Loucy (cell line): Measurements from ENCODE around the gene OR10A5.
"Not testable (repeated sequence)": the region's sequence is repeated elsewhere in the genome, so short reads cannot be mapped to it uniquely, and the experiment has no call there.

Experiments
- H2AFZ ChIP-seq: fragments of 200-600 bp; sonication (generic); 2 replicates; pipeline ENCODE4 v1.6.0; 2016; ENCODE audit warnings: antibody characterized with exemption, mild to moderate bottlenecking, low read length, moderate library complexity
- H3F3A ChIP-seq: fragments of 200-600 bp; 2 replicates; pipeline ENCODE4 v1.6.0; 2016; ENCODE audit warnings: antibody characterized with exemption, low read depth, mild to moderate bottlenecking
- H3K27me3 ChIP-seq: fragments of 200-600 bp; sonication (generic); 2 replicates; pipeline ENCODE4 v1.6.1; 2014; ENCODE audit warnings: low read length, mild to moderate bottlenecking; ENCODE audit not compliant: insufficient read depth, poor library complexity, severe bottlenecking
- H3K36me3 ChIP-seq: fragments of 200-600 bp; sonication (generic); 2 replicates; pipeline ENCODE4 v1.6.1; 2016; ENCODE audit warnings: low read length; ENCODE audit not compliant: insufficient read depth
- H3K4me1 ChIP-seq: fragments of 200-600 bp; sonication (generic); 2 replicates; pipeline ENCODE4 v1.5.1; 2014; ENCODE audit warnings: low read length, mild to moderate bottlenecking; ENCODE audit not compliant: insufficient read depth, poor library complexity, severe bottlenecking
- H3K4me2 ChIP-seq: fragments of 200-600 bp; sonication (generic); 2 replicates; pipeline ENCODE4 v1.6.0; 2014; ENCODE audit warnings: antibody characterized with exemption, low read length, low read depth, mild to moderate bottlenecking; ENCODE audit not compliant: poor library complexity, severe bottlenecking
- H3K4me3 ChIP-seq: fragments of 200-600 bp; sonication (generic); 2 replicates; pipeline ENCODE4 v1.5.1; 2014; ENCODE audit warnings: low read length, mild to moderate bottlenecking, mixed read lengths; ENCODE audit not compliant: poor library complexity, severe bottlenecking
- H3K79me2 ChIP-seq: fragments of 200-600 bp; sonication (generic); 2 replicates; pipeline ENCODE4 v1.6.1; 2014; ENCODE audit warnings: low read length; ENCODE audit not compliant: insufficient read depth
- H3K9ac ChIP-seq: fragments of 200-600 bp; sonication (generic); 2 replicates; pipeline ENCODE4 v1.6.0; 2014; ENCODE audit warnings: mild to moderate bottlenecking, low read depth, low read length, moderate library complexity; ENCODE audit not compliant: poor library complexity, severe bottlenecking
- H3K9me2 ChIP-seq: fragments of 200-600 bp; sonication (generic); replicated peaks from 2 replicates; pipeline ENCODE4 v1.6.1; 2016; ENCODE audit warnings: low read depth, low read length, mixed read lengths
- H3K9me3 ChIP-seq: fragments of 200-600 bp; sonication (generic); 2 replicates; pipeline ENCODE4 v1.6.1; 2014; ENCODE audit warnings: mild to moderate bottlenecking, antibody characterized with exemption, low read length, low read depth; ENCODE audit not compliant: insufficient read depth
- H4K20me1 ChIP-seq: fragments of 200-600 bp; sonication (generic); 2 replicates; pipeline ENCODE4 v1.6.0; 2014; ENCODE audit warnings: antibody characterized with exemption, low read length, mild to moderate bottlenecking; ENCODE audit not compliant: insufficient read depth, poor library complexity, severe bottlenecking
- EZH2phosphoT487 ChIP-seq: fragments of 200-600 bp; IDR thresholded peaks from 2 replicates; pipeline ENCODE4 v1.6.1; 2018; ENCODE audit warnings: antibody characterized with exemption, mild to moderate bottlenecking, moderate library complexity, borderline replicate concordance
- TF ChIP-seq, protein P1 (sequence below): fragments of 200-600 bp; sonication (generic); conservative IDR thresholded peaks from 2 replicates; pipeline ENCODE4 v1.5.1; 2014; ENCODE audit warnings: mild to moderate bottlenecking, antibody characterized with exemption, low read length

OR10A5 gene

DNA sequence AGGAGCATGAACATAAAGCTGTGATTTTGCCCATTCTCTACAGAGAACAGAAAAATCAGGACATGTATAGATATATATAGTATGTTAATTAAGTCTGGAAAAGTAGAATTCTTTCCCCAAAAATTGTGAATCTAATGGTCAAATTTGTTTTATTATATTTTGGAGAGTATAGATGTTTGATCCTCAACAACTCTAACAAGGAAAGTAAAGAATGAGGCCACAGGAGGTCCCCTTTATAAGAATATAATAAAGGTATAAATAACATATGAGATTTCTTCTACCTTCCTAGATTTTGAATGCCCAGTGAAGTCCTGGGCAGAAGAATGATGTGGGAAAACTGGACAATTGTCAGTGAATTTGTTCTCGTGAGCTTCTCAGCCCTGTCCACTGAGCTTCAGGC is 30.8 kb downstream of the OR10A5 start, which contains the start of gene OR10A4:
TSS of gene OR10A4 (plus strand) at position 301 of the 400 bp plus-strand sequence. CDS start at position 324, 23 bp downstream.
- Histone ChIP-seq H3K9me3 (no peaks in the 10 kb centered on the region), H3K4me2 (no peak within 1 kb of the TSS), H2AFZ (no peak within 1 kb of the TSS), H4K20me1 (no peaks in the 10 kb centered on the region), H3K79me2 (no peaks in the 10 kb centered on the region), H3K4me3 (no peak within 1 kb of the TSS), H3K9ac (no peak within 1 kb of the TSS), H3K4me1 (no peaks in the 10 kb centered on the region), H3K9me2 (no peaks in the 10 kb centered on the region), H3F3A (no peaks in the 10 kb centered on the region), H3K27me3 (no peaks in the 10 kb centered on the region), H3K36me3 (no peaks in the 10 kb centered on the region)
- TF ChIP-seq, protein P1, sequence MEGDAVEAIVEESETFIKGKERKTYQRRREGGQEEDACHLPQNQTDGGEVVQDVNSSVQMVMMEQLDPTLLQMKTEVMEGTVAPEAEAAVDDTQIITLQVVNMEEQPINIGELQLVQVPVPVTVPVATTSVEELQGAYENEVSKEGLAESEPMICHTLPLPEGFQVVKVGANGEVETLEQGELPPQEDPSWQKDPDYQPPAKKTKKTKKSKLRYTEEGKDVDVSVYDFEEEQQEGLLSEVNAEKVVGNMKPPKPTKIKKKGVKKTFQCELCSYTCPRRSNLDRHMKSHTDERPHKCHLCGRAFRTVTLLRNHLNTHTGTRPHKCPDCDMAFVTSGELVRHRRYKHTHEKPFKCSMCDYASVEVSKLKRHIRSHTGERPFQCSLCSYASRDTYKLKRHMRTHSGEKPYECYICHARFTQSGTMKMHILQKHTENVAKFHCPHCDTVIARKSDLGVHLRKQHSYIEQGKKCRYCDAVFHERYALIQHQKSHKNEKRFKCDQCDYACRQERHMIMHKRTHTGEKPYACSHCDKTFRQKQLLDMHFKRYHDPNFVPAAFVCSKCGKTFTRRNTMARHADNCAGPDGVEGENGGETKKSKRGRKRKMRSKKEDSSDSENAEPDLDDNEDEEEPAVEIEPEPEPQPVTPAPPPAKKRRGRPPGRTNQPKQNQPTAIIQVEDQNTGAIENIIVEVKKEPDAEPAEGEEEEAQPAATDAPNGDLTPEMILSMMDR: no peak
- TF ChIP-seq EZH2phosphoT487: no peak

DNA sequence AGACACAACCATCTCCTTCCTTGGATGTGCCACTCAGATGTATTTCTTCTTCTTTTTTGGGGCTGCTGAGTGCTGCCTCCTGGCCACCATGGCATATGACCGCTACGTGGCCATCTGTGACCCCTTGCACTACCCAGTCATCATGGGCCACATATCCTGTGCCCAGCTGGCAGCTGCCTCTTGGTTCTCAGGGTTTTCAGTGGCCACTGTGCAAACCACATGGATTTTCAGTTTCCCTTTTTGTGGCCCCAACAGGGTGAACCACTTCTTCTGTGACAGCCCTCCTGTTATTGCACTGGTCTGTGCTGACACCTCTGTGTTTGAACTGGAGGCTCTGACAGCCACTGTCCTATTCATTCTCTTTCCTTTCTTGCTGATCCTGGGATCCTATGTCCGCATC is 31.4 kb downstream of the OR10A5 start:
- H4K20me1 ChIP-seq: no peaks in the 10 kb centered on the region
- H3K4me1 ChIP-seq: no peaks in the 10 kb centered on the region
- no peaks in the 10 kb centered on the region for H3K79me2 ChIP-seq
- H3K36me3 ChIP-seq: no peaks in the 10 kb centered on the region
- H2AFZ ChIP-seq: no peak overlapping the region
- H3K9ac ChIP-seq: no peak overlapping the region
- no peaks in the 10 kb centered on the region for H3F3A ChIP-seq
- H3K4me3 ChIP-seq: no peak overlapping the region
- no peak for TF ChIP-seq EZH2phosphoT487
- TF ChIP-seq, protein P1: no peak
- no peaks in the 10 kb centered on the region for H3K9me3 ChIP-seq
- no peak overlapping the region for H3K4me2 ChIP-seq
- no peaks in the 10 kb centered on the region for H3K27me3 ChIP-seq
- H3K9me2 ChIP-seq: no peaks in the 10 kb centered on the region

DNA sequence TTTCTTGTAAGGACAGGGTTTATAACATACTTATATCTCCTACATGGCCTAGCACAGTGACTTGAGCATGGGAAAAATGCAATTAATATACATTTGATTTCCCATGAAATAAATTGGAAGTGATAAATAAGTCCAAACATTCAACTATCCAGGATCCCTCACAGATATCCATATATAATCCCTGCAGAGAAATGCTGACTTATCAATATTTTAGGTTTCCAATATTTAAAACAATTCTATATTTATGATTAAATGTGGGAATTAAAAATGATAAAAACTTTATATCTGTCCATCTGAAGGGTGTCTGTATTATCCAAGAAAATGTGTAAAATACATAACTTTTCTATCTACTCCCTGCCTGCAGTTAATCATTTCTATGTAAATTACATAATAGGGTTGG is 37.3 kb downstream of the OR10A5 start:
- H3K9me3 ChIP-seq: no peaks in the 10 kb centered on the region
- no peaks in the 10 kb centered on the region for H3K9me2 ChIP-seq
- no peak overlapping the region for H2AFZ ChIP-seq
- H3K4me3 ChIP-seq: no peak overlapping the region
- H3F3A ChIP-seq: no peaks in the 10 kb centered on the region
- H3K4me2 ChIP-seq: no peak overlapping the region
- H3K36me3 ChIP-seq: no peaks in the 10 kb centered on the region
- no peak overlapping the region for H3K9ac ChIP-seq
- H4K20me1 ChIP-seq: no peaks in the 10 kb centered on the region
- H3K27me3 ChIP-seq: no peaks in the 10 kb centered on the region
- H3K4me1 ChIP-seq: no peaks in the 10 kb centered on the region
- no peaks in the 10 kb centered on the region for H3K79me2 ChIP-seq
- TF ChIP-seq, protein P1: no peak

GRCh38 chr11:6887711-6888110 is 42.2 kb downstream of the OR10A5 start:
- not testable (repeated sequence) for H3K36me3 ChIP-seq

More at GRCh38 chr11:6887711-6888110, 42.2 kb downstream of the OR10A5 start:
- H3K4me1 ChIP-seq, H3K79me2 ChIP-seq, H3K27me3 ChIP-seq, H3K9me3 ChIP-seq, H2AFZ ChIP-seq, H3K4me2 ChIP-seq, H3K4me3 ChIP-seq, H3K9me2 ChIP-seq, H3K9ac ChIP-seq, H4K20me1 ChIP-seq, H3F3A ChIP-seq: not testable (repeated sequence)
